Measurements from ENCODE around the gene CREB3L1.

- TF ChIP-seq, protein P1, sequence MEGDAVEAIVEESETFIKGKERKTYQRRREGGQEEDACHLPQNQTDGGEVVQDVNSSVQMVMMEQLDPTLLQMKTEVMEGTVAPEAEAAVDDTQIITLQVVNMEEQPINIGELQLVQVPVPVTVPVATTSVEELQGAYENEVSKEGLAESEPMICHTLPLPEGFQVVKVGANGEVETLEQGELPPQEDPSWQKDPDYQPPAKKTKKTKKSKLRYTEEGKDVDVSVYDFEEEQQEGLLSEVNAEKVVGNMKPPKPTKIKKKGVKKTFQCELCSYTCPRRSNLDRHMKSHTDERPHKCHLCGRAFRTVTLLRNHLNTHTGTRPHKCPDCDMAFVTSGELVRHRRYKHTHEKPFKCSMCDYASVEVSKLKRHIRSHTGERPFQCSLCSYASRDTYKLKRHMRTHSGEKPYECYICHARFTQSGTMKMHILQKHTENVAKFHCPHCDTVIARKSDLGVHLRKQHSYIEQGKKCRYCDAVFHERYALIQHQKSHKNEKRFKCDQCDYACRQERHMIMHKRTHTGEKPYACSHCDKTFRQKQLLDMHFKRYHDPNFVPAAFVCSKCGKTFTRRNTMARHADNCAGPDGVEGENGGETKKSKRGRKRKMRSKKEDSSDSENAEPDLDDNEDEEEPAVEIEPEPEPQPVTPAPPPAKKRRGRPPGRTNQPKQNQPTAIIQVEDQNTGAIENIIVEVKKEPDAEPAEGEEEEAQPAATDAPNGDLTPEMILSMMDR (IDR thresholded peaks at IDR 0.05), result no peak
- no peak for TF ChIP-seq POLR2A (IDR thresholded peaks at IDR 0.05)
- no peak for TF ChIP-seq POLR2AphosphoS5 (IDR thresholded peaks at IDR 0.05)
Measured at GRCh38 chr11:46333394-46333947, 56.0 kb downstream of the CREB3L1 start.

All from gastroesophageal sphincter (tissue), 3 donors.